PC-9 (cell line): Measurements from ENCODE around the gene BMP10. TPM values are rescaled to one million over a fixed set of nuclear protein-coding genes. Genes with fewer than 3 reads are reported as not detected.

ENCODE experiments used
- BruUV-seq: library from RNA; stranded (reverse); fragments of 400-500 nt; replicated peaks from 2 replicates; lab custom pipeline; 2021; lab: Mats Ljungman, UMichigan
- CTCF ChIA-PET: fragments of 300-600 bp; sonication (Branson Sonifier 250); formaldehyde crosslinking; loops from one replicate; lab custom pipeline; 2022; ENCODE audit warnings: antibody characterized with exemption; lab: Charles Lee
- POLR2A ChIA-PET: fragments of 300-600 bp; sonication (Branson Sonifier 250); formaldehyde crosslinking; loops from one replicate; lab custom pipeline; 2022; ENCODE audit warnings: antibody characterized with exemption; ENCODE audit not compliant: unreplicated experiment; lab: Charles Lee
- DNase-seq, 2 experiments: peaks; one replicate each; pipeline versions ENCODE4 v3.0.0 to v3.0.0-alpha.2; 2015 to 2022; ENCODE audit warnings: mixed read lengths in 1 of 2
- H2AFZ ChIP-seq: fragments of 200-600 bp; sonication (generic); 2 replicates; pipeline ENCODE4 v1.8.1; 2017; ENCODE audit warnings: antibody characterized with exemption
- H3F3A ChIP-seq: fragments of 200-600 bp; sonication (generic); 2 replicates; pipeline ENCODE4 v1.8.1; 2017; ENCODE audit warnings: antibody characterized with exemption, mild to moderate bottlenecking, low read depth; ENCODE audit not compliant: insufficient read depth
- H3K27ac ChIP-seq: fragments of 200-600 bp; sonication (generic); 2 replicates; pipeline ENCODE4 v1.6.1; 2016; ENCODE audit warnings: mixed run types
- H3K27me3 ChIP-seq: fragments of 200-600 bp; sonication (generic); 2 replicates; pipeline ENCODE4 v1.6.1; 2016; ENCODE audit warnings: low read depth, mixed run types; ENCODE audit not compliant: insufficient read depth
- H3K36me3 ChIP-seq: fragments of 200-600 bp; sonication (generic); 2 replicates; pipeline ENCODE4 v1.6.1; 2016; ENCODE audit warnings: low read depth, mixed run types
- H3K4me1 ChIP-seq: fragments of 200-600 bp; sonication (generic); replicated peaks from 2 replicates; pipeline ENCODE4 v1.6.1; 2016; ENCODE audit warnings: mixed run types; ENCODE audit not compliant: insufficient read depth
- H3K4me2 ChIP-seq: fragments of 200-600 bp; sonication (generic); 2 replicates; pipeline ENCODE4 v1.6.1; 2017; ENCODE audit warnings: mixed run types
- H3K4me3 ChIP-seq: fragments of 200-600 bp; sonication (generic); 2 replicates; pipeline ENCODE4 v1.6.1; 2016; ENCODE audit warnings: mixed run types
- H3K79me2 ChIP-seq: fragments of 200-600 bp; sonication (generic); 2 replicates; pipeline ENCODE4 v1.6.1; 2017; ENCODE audit warnings: low read depth, mixed run types
- H3K9me2 ChIP-seq: fragments of 200-600 bp; sonication (generic); 2 replicates; pipeline ENCODE4 v1.8.1; 2017; ENCODE audit warnings: mild to moderate bottlenecking; ENCODE audit not compliant: insufficient read depth
- H3K9me3 ChIP-seq: fragments of 200-600 bp; sonication (generic); 2 replicates; pipeline ENCODE4 v1.8.1; 2016; ENCODE audit warnings: low read depth; ENCODE audit not compliant: insufficient read depth
- H4K20me1 ChIP-seq: fragments of 200-600 bp; sonication (generic); 2 replicates; pipeline ENCODE4 v1.8.1; 2017; ENCODE audit not compliant: insufficient read depth
- EZH2 ChIP-seq: fragments of 200-600 bp; sonication (generic); IDR thresholded peaks from 2 replicates; pipeline ENCODE4 v1.8.0; 2017; ENCODE audit warnings: antibody characterized with exemption, low read depth
- intact Hi-C: fragments of 100-400 bp; cut with micrococcal nuclease; formaldehyde crosslinking; loops from one replicate; pipeline ENCODE4 v1.10.0; 2022; ENCODE audit not compliant: unreplicated experiment
- total RNA-seq: library from RNA; stranded (reverse); gene quantifications from 2 replicates; pipeline ENCODE4 v1.2.3, GENCODE V29; 2021
- TF ChIP-seq, protein P1 (sequence below): fragments of 200-600 bp; sonication (generic); conservative IDR thresholded peaks from 2 replicates; pipeline ENCODE4 v1.6.1; 2017; ENCODE audit warnings: mixed run types, antibody characterized with exemption, mild to moderate bottlenecking, moderate library complexity

Gene BMP10
- total RNA-seq, 1 experiment from 2014 or later = not detected

DNA sequence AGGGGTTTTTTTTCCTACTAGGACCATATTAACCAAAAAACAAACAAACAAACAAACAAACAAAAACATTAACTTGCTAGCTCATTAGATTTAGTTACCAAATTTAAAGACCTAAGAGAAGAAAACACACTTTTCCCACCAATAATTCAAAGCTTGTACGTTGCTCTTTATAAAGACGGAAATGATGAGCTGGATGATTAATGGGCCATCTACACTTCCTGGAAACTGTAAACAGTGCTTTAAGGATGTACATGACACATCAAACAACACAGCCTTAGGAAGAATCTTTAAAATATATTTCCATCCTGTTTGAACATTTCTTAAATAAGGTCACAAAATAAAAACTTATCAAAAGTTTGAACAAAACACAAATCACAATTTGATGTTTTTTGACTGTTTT lies 982 bp downstream of the BMP10 start:
- no peaks in the 10 kb centered on the region for H3F3A ChIP-seq
- H3K4me2 ChIP-seq = no peak overlapping the region
- H3K9me3 ChIP-seq = no peaks in the 10 kb centered on the region
- CTCF ChIA-PET = no interaction called here
- intact Hi-C loops = no loop called here
- POLR2A ChIA-PET = interaction anchor here (0.6 kb wide), 1 partner anchor 51 kb away, joined by 3 read pairs; no protein-coding TSS in a partner anchor
- H3K27me3 ChIP-seq = no peaks in the 10 kb centered on the region; the same call in 1 of the 2 replicates
- no peak overlapping the region for H3K4me3 ChIP-seq
- TF ChIP-seq, protein P1, sequence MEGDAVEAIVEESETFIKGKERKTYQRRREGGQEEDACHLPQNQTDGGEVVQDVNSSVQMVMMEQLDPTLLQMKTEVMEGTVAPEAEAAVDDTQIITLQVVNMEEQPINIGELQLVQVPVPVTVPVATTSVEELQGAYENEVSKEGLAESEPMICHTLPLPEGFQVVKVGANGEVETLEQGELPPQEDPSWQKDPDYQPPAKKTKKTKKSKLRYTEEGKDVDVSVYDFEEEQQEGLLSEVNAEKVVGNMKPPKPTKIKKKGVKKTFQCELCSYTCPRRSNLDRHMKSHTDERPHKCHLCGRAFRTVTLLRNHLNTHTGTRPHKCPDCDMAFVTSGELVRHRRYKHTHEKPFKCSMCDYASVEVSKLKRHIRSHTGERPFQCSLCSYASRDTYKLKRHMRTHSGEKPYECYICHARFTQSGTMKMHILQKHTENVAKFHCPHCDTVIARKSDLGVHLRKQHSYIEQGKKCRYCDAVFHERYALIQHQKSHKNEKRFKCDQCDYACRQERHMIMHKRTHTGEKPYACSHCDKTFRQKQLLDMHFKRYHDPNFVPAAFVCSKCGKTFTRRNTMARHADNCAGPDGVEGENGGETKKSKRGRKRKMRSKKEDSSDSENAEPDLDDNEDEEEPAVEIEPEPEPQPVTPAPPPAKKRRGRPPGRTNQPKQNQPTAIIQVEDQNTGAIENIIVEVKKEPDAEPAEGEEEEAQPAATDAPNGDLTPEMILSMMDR = no peak
- TF ChIP-seq EZH2 = no peak
- no peak overlapping the region for H2AFZ ChIP-seq
- H3K27ac ChIP-seq = no peak overlapping the region
- no TSS peak for BruUV-seq
- no peaks in the 10 kb centered on the region for H4K20me1 ChIP-seq
- no peaks in the 10 kb centered on the region for H3K79me2 ChIP-seq
- no peaks in the 10 kb centered on the region for H3K9me2 ChIP-seq
- H3K36me3 ChIP-seq = no peaks in the 10 kb centered on the region
- no peak for DNase-seq
- no peaks in the 10 kb centered on the region for H3K4me1 ChIP-seq

DNA sequence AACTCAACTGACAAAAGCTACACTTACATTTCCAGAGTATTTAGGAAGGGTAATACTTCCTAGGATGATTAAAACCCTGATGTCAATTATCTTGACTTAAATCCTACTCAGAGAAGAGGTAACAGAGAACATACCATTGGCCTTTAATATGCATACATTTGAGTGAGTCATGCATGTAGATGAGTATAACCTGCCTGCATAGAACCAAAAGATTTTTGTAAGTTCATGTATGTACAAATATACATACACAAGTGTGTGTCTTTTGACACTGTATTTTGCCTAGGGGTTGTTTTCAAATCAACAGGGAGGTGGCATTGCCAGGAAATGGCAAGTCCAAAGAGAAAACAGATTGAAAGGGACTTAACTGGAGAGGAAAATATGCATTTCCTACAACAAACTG lies 6.1 kb downstream of the BMP10 start:
- no peaks in the 10 kb centered on the region for H3K9me3 ChIP-seq
- TF ChIP-seq, protein P1 = no peak
- no peak for TF ChIP-seq EZH2
- H3K36me3 ChIP-seq = no peaks in the 10 kb centered on the region
- H3K4me1 ChIP-seq = no peaks in the 10 kb centered on the region
- DNase-seq = no peak
- H3K9me2 ChIP-seq = no peaks in the 10 kb centered on the region
- H2AFZ ChIP-seq = no peak overlapping the region
- BruUV-seq = no TSS peak
- no peak overlapping the region for H3K27ac ChIP-seq
- intact Hi-C loops = no loop called here
- no peak overlapping the region for H3K4me3 ChIP-seq
- no peak overlapping the region for H3K4me2 ChIP-seq
- no peaks in the 10 kb centered on the region; the same call in 1 of the 2 replicates for H3K27me3 ChIP-seq
- POLR2A ChIA-PET = no interaction called here
- CTCF ChIA-PET = no interaction called here
- H4K20me1 ChIP-seq = no peaks in the 10 kb centered on the region
- H3K79me2 ChIP-seq = no peaks in the 10 kb centered on the region
- H3F3A ChIP-seq = no peaks in the 10 kb centered on the region

DNA sequence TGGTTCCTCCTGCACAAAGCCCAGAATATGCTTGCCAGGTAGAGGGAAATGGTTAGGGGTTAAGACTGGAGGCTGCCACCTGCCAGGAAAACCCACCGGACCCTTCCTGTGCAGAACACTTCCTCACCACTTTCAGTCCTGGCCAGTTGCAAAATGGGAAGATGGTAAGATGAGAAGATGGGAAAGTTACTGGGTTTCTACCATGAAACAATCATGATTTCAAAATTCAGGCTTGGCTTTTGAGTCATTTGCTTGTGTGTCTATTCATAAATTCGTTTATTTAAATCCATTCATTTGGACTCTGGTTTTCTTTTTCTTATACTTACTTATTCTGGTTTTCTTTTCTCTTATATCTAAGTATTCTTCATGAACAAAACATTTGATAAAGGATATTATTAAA lies 7.2 kb downstream of the BMP10 start:
- no peaks in the 10 kb centered on the region; the same call in 1 of the 2 replicates for H3K27me3 ChIP-seq
- H3K27ac ChIP-seq = no peak overlapping the region
- no peaks in the 10 kb centered on the region for H3K9me3 ChIP-seq
- intact Hi-C loops = no loop called here
- no peaks in the 10 kb centered on the region for H3K36me3 ChIP-seq
- H3K4me1 ChIP-seq = no peaks in the 10 kb centered on the region
- ChIA-PET CTCF (no interaction called here), POLR2A (no interaction called here)
- no peaks in the 10 kb centered on the region for H3K9me2 ChIP-seq
- H3K79me2 ChIP-seq = no peaks in the 10 kb centered on the region
- no peak overlapping the region for H2AFZ ChIP-seq
- H3K4me3 ChIP-seq = no peak overlapping the region
- H4K20me1 ChIP-seq = no peaks in the 10 kb centered on the region
- no TSS peak for BruUV-seq
- DNase-seq = no peak
- TF ChIP-seq EZH2 = no peak
- TF ChIP-seq, protein P1 = no peak
- H3K4me2 ChIP-seq = no peak overlapping the region
- H3F3A ChIP-seq = no peaks in the 10 kb centered on the region
